IMR-90 (cell line): ENCODE results near the gene MAMLD1. TPM values are rescaled to one million over a fixed set of nuclear protein-coding genes. Genes with fewer than 3 reads are reported as not detected.

Experiments used
- ATAC-seq: fragments of 200-7000 bp; cut with Tn5 transposase; 2 replicates; pipeline ENCODE4 v1.9.1; 2020; ENCODE audit warnings: low read depth, mild to moderate bottlenecking, moderate library complexity
- BruUV-seq: library from RNA; stranded (reverse); fragments of 400-500 nt; replicated peaks from 2 replicates; lab custom pipeline; 2021; lab: Mats Ljungman, UMichigan
- CTCF ChIA-PET: fragments of 300-600 bp; formaldehyde crosslinking; extraction: SDS; loops from one replicate; lab custom pipeline; 2021; ENCODE audit warnings: antibody characterized with exemption; lab: Yijun Ruan, JAX
- POLR2A ChIA-PET: fragments of 300-600 bp; sonication (Branson Sonifier 250); formaldehyde crosslinking; loops from one replicate; lab custom pipeline; 2022; ENCODE audit warnings: antibody characterized with exemption; ENCODE audit not compliant: unreplicated experiment; lab: Charles Lee
- DNase-seq: peaks from one replicate; pipeline ENCODE4 v3.0.0; 2013
- H2AFZ ChIP-seq: replicated peaks from 2 replicates; pipeline ENCODE3; 2013; ENCODE audit warnings: low read length, mild to moderate bottlenecking; ENCODE audit not compliant: poor library complexity
- H2AK5ac ChIP-seq: 2 replicates; pipeline ENCODE4 v1.6.1; 2013; ENCODE audit warnings: low read depth, low read length, inconsistent platforms
- H2AK9ac ChIP-seq: replicated peaks from 2 replicates; pipeline ENCODE3; 2013; ENCODE audit warnings: mild to moderate bottlenecking, low read depth, low read length, moderate library complexity; ENCODE audit not compliant: poor library complexity
- H2BK120ac ChIP-seq: 2 replicates; pipeline ENCODE4 v1.6.1; 2013; ENCODE audit warnings: low read depth, low read length, inconsistent platforms
- H2BK15ac ChIP-seq: 3 replicates; pipeline ENCODE4 v1.6.1; 2013; ENCODE audit warnings: low read depth, low read length, inconsistent platforms
- H2BK20ac ChIP-seq: 2 replicates; pipeline ENCODE4 v1.6.1; 2013; ENCODE audit warnings: low read depth, mild to moderate bottlenecking, inconsistent platforms, low read length, moderate library complexity
- H2BK5ac ChIP-seq: 2 replicates; pipeline ENCODE4 v1.6.1; 2013; ENCODE audit warnings: mild to moderate bottlenecking, low read depth, low read length, inconsistent platforms; ENCODE audit not compliant: poor library complexity, severe bottlenecking
- H3K14ac ChIP-seq: replicated peaks from 2 replicates; pipeline ENCODE4 v1.6.1; 2013; ENCODE audit warnings: low read depth, low read length, inconsistent platforms
- H3K18ac ChIP-seq: 2 replicates; pipeline ENCODE4 v1.6.1; 2013; ENCODE audit warnings: low read depth, low read length, control low read depth
- H3K23ac ChIP-seq: 2 replicates; pipeline ENCODE4 v1.6.1; 2013; ENCODE audit warnings: low read depth, low read length, inconsistent platforms
- H3K27ac ChIP-seq: 2 replicates; pipeline ENCODE4 v1.5.1; 2013; ENCODE audit warnings: mild to moderate bottlenecking, control low read depth, low read length; ENCODE audit not compliant: insufficient read depth
- H3K27me3 ChIP-seq: 2 replicates; pipeline ENCODE4 v1.6.1; 2013; ENCODE audit warnings: low read length; ENCODE audit not compliant: control insufficient read depth, insufficient read depth
- H3K36me3 ChIP-seq: 2 replicates; pipeline ENCODE4 v1.6.1; 2013; ENCODE audit warnings: low read length, mixed read lengths; ENCODE audit not compliant: control insufficient read depth, insufficient read depth
- H3K4ac ChIP-seq: 2 replicates; pipeline ENCODE4 v1.6.1; 2013; ENCODE audit warnings: low read depth, low read length, inconsistent platforms
- H3K4me1 ChIP-seq: 2 replicates; pipeline ENCODE4 v1.6.1; 2013; ENCODE audit warnings: low read length, mixed read lengths; ENCODE audit not compliant: control insufficient read depth, insufficient read depth
- H3K4me2 ChIP-seq: 2 replicates; pipeline ENCODE4 v1.6.1; 2013; ENCODE audit warnings: low read depth, mild to moderate bottlenecking, control low read depth, low read length, moderate library complexity
- H3K4me3 ChIP-seq: 2 replicates; pipeline ENCODE4 v1.5.1; 2013; ENCODE audit warnings: low read depth, mild to moderate bottlenecking, control low read depth, low read length, moderate library complexity; ENCODE audit not compliant: insufficient read depth
- H3K56ac ChIP-seq: 2 replicates; pipeline ENCODE4 v1.6.1; 2013; ENCODE audit warnings: low read length, inconsistent platforms; ENCODE audit not compliant: insufficient read depth; ENCODE audit errors: extremely low read depth
- H3K79me1 ChIP-seq, 2 experiments: 2 replicates each; pipeline ENCODE4 v1.6.1; 2013; ENCODE audit warnings: low read length in 2 of 2, inconsistent platforms in 1 of 2, low read depth in 1 of 2
- H3K9ac ChIP-seq: 2 replicates; pipeline ENCODE4 v1.6.1; 2013; ENCODE audit warnings: low read depth, low read length, control low read depth
- H3K9me1 ChIP-seq: 2 replicates; pipeline ENCODE4 v1.6.1; 2013; ENCODE audit warnings: low read length, inconsistent platforms; ENCODE audit not compliant: insufficient read depth
- H3K9me3 ChIP-seq: 2 replicates; pipeline ENCODE4 v1.6.1; 2013; ENCODE audit warnings: low read length; ENCODE audit not compliant: control insufficient read depth, insufficient read depth
- H4K20me1 ChIP-seq: 2 replicates; pipeline ENCODE4 v1.6.1; 2013; ENCODE audit warnings: low read length, inconsistent platforms; ENCODE audit not compliant: insufficient read depth
- H4K5ac ChIP-seq: 2 replicates; pipeline ENCODE4 v1.6.1; 2013; ENCODE audit warnings: mild to moderate bottlenecking, low read depth, low read length, control low read depth
- H4K8ac ChIP-seq, 2 experiments: 2 replicates each; pipeline ENCODE4 v1.6.1; 2013; ENCODE audit warnings: low read depth in 2 of 2, low read length in 2 of 2, control low read depth in 1 of 2, inconsistent platforms in 1 of 2
- H4K91ac ChIP-seq: 2 replicates; pipeline ENCODE4 v1.6.1; 2013; ENCODE audit warnings: low read depth, low read length, inconsistent platforms; ENCODE audit not compliant: insufficient read depth
- BHLHE40 ChIP-seq: fragments of 150-350 bp; IDR thresholded peaks from 2 replicates; pipeline ENCODE4 v1.6.1; 2016; ENCODE audit warnings: mild to moderate bottlenecking, low read depth, low read length
- CHD1 ChIP-seq: IDR thresholded peaks from 2 replicates; pipeline ENCODE4 v1.6.1; 2012; ENCODE audit warnings: low read depth, low read length, improper control_type of control experiment
- MAZ ChIP-seq: IDR thresholded peaks from 2 replicates; pipeline ENCODE4 v1.6.1; 2012; ENCODE audit warnings: low read depth, mild to moderate bottlenecking, low read length, improper control_type of control experiment, moderate library complexity, borderline replicate concordance
- NFE2L2 ChIP-seq: fragments of 150-350 bp; IDR thresholded peaks from 2 replicates; pipeline ENCODE4 v1.6.1; 2016; ENCODE audit warnings: low read depth, mild to moderate bottlenecking, low read length
- POLR2A ChIP-seq: IDR thresholded peaks from 2 replicates; pipeline ENCODE4 v1.6.1; 2012; ENCODE audit warnings: mild to moderate bottlenecking, low read depth, low read length
- RAD21 ChIP-seq: IDR thresholded peaks from 2 replicates; pipeline ENCODE4 v1.6.1; 2012; ENCODE audit warnings: low read length, improper control_type of control experiment
- RCOR1 ChIP-seq: IDR thresholded peaks from 2 replicates; pipeline ENCODE4 v1.6.1; 2012; ENCODE audit warnings: mild to moderate bottlenecking, low read length, improper control_type of control experiment; ENCODE audit not compliant: insufficient replicate concordance
- RFX5 ChIP-seq: IDR thresholded peaks from 2 replicates; pipeline ENCODE4 v1.8.0; 2012; ENCODE audit warnings: low read depth, mild to moderate bottlenecking, low read length, moderate library complexity
- SMC3 ChIP-seq: fragments of 150-350 bp; IDR thresholded peaks from 2 replicates; pipeline ENCODE4 v1.6.1; 2016; ENCODE audit warnings: low read depth, mild to moderate bottlenecking, antibody characterized with exemption, low read length, moderate library complexity
- WGBS, 2 experiments: methylation state at CpG; one replicate each; pipeline versions ENCODE4 v1.1.5 to v1.1.7; 2013; ENCODE audit warnings: missing lambda C conversion rate in 2 of 2; ENCODE audit not compliant: insufficient read length in 1 of 2; ENCODE audit errors: extremely low coverage in 2 of 2; 5-methylcytosine and 5-hydroxymethylcytosine counted together
- dilution Hi-C: fragments of 300-500 bp; cut with HindIII; formaldehyde crosslinking; loops from one replicate; pipeline ENCODE4 v1.14.3; 2018; ENCODE audit warnings: low sequenced_read_pairs; ENCODE audit not compliant: unreplicated experiment
- in situ Hi-C: fragments of 300-500 bp; cut with MboI; formaldehyde crosslinking; loops from 3 replicates; pipeline ENCODE4 v1.14.3; 2019; ENCODE audit warnings: low sequenced_read_pairs, inconsistent platforms, mixed read lengths
- intact Hi-C: fragments of 100-400 bp; cut with micrococcal nuclease; formaldehyde crosslinking; loops from 2 replicates; pipeline ENCODE4 v1.10.0; 2022
- polyA plus RNA-seq, 3 experiments: library from polyadenylated mRNA; depleted of rRNA; stranded (reverse); fragments of >200 nt; gene quantifications; 2 replicates each; pipeline ENCODE4 v1.2.3, GENCODE V29; 2012; ENCODE audit warnings: low replicate concordance in 1 of 3
- total RNA-seq: library from RNA; depleted of rRNA; stranded (reverse); fragments of >200 nt; gene quantifications from 2 replicates; pipeline ENCODE4 v1.2.3, GENCODE V29; 2012

MAMLD1 gene
- total and polyA plus RNA-seq, 2 of the 4 experiments (the other 2 are of a cell fraction): 1.4 to 11.0 TPM

- Histone ChIP-seq H3K9ac (no peak overlapping the region), H3K14ac (no peak overlapping the region), H2BK120ac (no peak overlapping the region), H3K9me1 (no peaks in the 10 kb centered on the region), H4K5ac (no peak overlapping the region), H3K4me1 (no peaks in the 10 kb centered on the region), H3K4ac (no peak overlapping the region), H3K18ac (no peak overlapping the region), H3K27me3 (no peaks in the 10 kb centered on the region; the same call in 1 of the 2 replicates), H2AK5ac (no peak overlapping the region), H2AK9ac (no peak overlapping the region), H3K4me3 (no peak overlapping the region), H2AFZ (no peak overlapping the region), H3K56ac (no peak overlapping the region), H4K91ac (no peak overlapping the region), H3K23ac (no peak overlapping the region), H3K36me3 (no peaks in the 10 kb centered on the region), H2BK15ac (no peak overlapping the region), H4K8ac (no peak overlapping the region), H3K9me3 (peaks cover 22% of the 10 kb centered on the region), H3K27ac (no peak overlapping the region), H4K20me1 (no peaks in the 10 kb centered on the region), H3K79me1 (no peaks in the 10 kb centered on the region), H2BK5ac (no peak overlapping the region), H3K4me2 (no peak overlapping the region), H2BK20ac (no peak overlapping the region)
- BruUV-seq: no TSS peak
- WGBS, 2 experiments: no CpG with 5 or more reads among the region's 8 CpGs
- ChIA-PET POLR2A (no interaction called here), CTCF (no interaction called here)
- DNase-seq (no peak), ATAC-seq (no peak)
- intact Hi-C loops (no loop called here), in situ Hi-C loops (no loop called here), dilution Hi-C loops (no loop called here)
- TF ChIP-seq RFX5: no peak
- TF ChIP-seq NFE2L2: no peak
- no peak for TF ChIP-seq POLR2A
- no peak for TF ChIP-seq MAZ
- no peak for TF ChIP-seq CHD1
- TF ChIP-seq RAD21: no peak
- TF ChIP-seq BHLHE40: no peak
- no peak for TF ChIP-seq RCOR1
- no peak for TF ChIP-seq SMC3
Measured at GRCh38 chrX:150536455-150537116, 173.5 kb downstream of the MAMLD1 start.
